Stomach (tissue), 9 donors: ENCODE measurements around the gene CRTAC1. TPM values are rescaled to one million over a fixed set of nuclear protein-coding genes. Genes with fewer than 3 reads are reported as not detected.
A peak's percentile ranks its signal among the peaks of the same experiment; 100 is the strongest.

ENCODE experiments used
- DNase-seq, 2 donors: peaks; one replicate each; pipeline versions ENCODE4 v3.0.0 to v3.0.0-alpha.2; 2013 to 2019
- H3K27ac ChIP-seq, 5 donors: fragments of 200-600 bp in 4 of 5; sonication (generic) in 4 of 5; one replicate each; pipeline ENCODE4 v1.5.1; 2013 to 2019; ENCODE audit warnings: mild to moderate bottlenecking in 1 of 5, moderate library complexity in 1 of 5
- H3K27me3 ChIP-seq, 3 donors: fragments of 200-600 bp; sonication (generic); one replicate each; pipeline ENCODE4 v1.5.1; 2017 to 2019; ENCODE audit warnings: mixed run types in 1 of 3
- H3K36me3 ChIP-seq, 4 donors: fragments of 200-600 bp; sonication (generic); 1 replicate in 3 of 4; 2 replicates in 1 of 4; pipeline ENCODE4 v1.5.1; 2016 to 2019
- H3K4me1 ChIP-seq, 4 donors: fragments of 200-600 bp; sonication (generic); one replicate each; pipeline ENCODE4 v1.5.1; 2016 to 2019
- H3K4me3 ChIP-seq, 4 donors: fragments of 200-600 bp; sonication (generic) in 3 of 4; one replicate each; pipeline ENCODE4 v1.5.1; 2016 to 2019; ENCODE audit warnings: mild to moderate bottlenecking in 1 of 4
- H3K9me3 ChIP-seq, 4 donors: fragments of 200-600 bp; sonication (generic); one replicate each; pipeline ENCODE4 v1.5.1; 2016 to 2019
- CTCF ChIP-seq, 7 experiments: fragments of 450-650 bp in 4 of 7; fragments of 200-600 bp in 3 of 7; sonication (generic) in 3 of 7; IDR thresholded peaks; one replicate each; pipeline ENCODE4 v1.5.1; 2016 to 2019; ENCODE audit warnings: antibody characterized with exemption in 7 of 7, control low read depth in 2 of 7, mild to moderate bottlenecking in 1 of 7
- EP300 ChIP-seq: sonication (generic); formaldehyde crosslinking; IDR thresholded peaks from one replicate; pipeline ENCODE4 v1.6.1; 2017; ENCODE audit warnings: antibody characterized with exemption
- POLR2A ChIP-seq, 4 donors: fragments of 450-650 bp; IDR thresholded peaks; one replicate each; pipeline ENCODE4 v1.6.1; 2016; ENCODE audit warnings: antibody characterized with exemption in 4 of 4, control low read depth in 2 of 4, mild to moderate bottlenecking in 1 of 4, moderate library complexity in 1 of 4
- POLR2AphosphoS5 ChIP-seq, 3 donors: sonication (generic); formaldehyde crosslinking; IDR thresholded peaks; one replicate each; pipeline ENCODE4 v1.6.1; 2016; ENCODE audit warnings: antibody characterized with exemption in 3 of 3
- WGBS, 5 donors: extraction: QIAGEN DNeasy Blood & Tissue Kit in 3 of 5; methylation state at CpG; one replicate each; pipeline versions ENCODE4 v1.1.5 to v1.1.7; 2013 to 2018; 5-methylcytosine and 5-hydroxymethylcytosine counted together
- intact Hi-C: fragments of 100-400 bp; cut with DNase I; formaldehyde crosslinking; loops from one replicate; pipeline ENCODE4 v1.15.1; 2023; ENCODE audit warnings: low total_unique reads
- polyA plus RNA-seq, 3 donors: library from polyadenylated mRNA; stranded (reverse); fragments of 200-250 nt; gene quantifications; one replicate each; pipeline ENCODE4 v1.2.3, GENCODE V29; 2013
- total RNA-seq, 5 donors: library from RNA; depleted of rRNA; stranded (reverse); fragments of >200 nt; gene quantifications; one replicate each; pipeline versions ENCODE4 v1.1.0 to v1.2.3, GENCODE V29; 2014 to 2016
- donor health status: healthy with polysubstance abuse.
- donor health status: Bipolar disorder and iron deficiency.
- donor health status: healthy.

The CRTAC1 gene
- total and polyA plus RNA-seq, 8 donors, result 0.06 to 21.4 (median 0.77) TPM; not detected in 2

- H3K4me1 ChIP-seq, result peaks cover 0 to 9% (median 6%) of the 10 kb centered on the region in 4 donors
- H3K27ac ChIP-seq, result no peak overlapping the region
- H3K36me3 ChIP-seq, result no peaks in the 10 kb centered on the region
- intact Hi-C loops, result no loop called here
- peaks cover 0 to 36% (median 0%) of the 10 kb centered on the region in 3 donors for H3K27me3 ChIP-seq
- DNase-seq, result peak in 1 of 2 donors; percentile 52
- 7 to 14% (median 11%) methylated on average over 4 of the region's 4 CpGs for WGBS, 5 donors
- TF ChIP-seq EP300 (no peak), POLR2AphosphoS5 (IDR thresholded peaks at IDR 0.05) (no peak), CTCF (IDR thresholded peaks at IDR 0.05) (no peak), POLR2A (IDR thresholded peaks at IDR 0.05) (no peak)
- no peaks in the 10 kb centered on the region for H3K9me3 ChIP-seq
- no peak overlapping the region for H3K4me3 ChIP-seq
These were observed 132.0 kb downstream of the CRTAC1 start for GRCh38 chr10:97898429-97898828.

GRCh38 chr10:97896756-97897358, 133.6 kb downstream of the CRTAC1 start:
- Histone ChIP-seq H3K36me3 (no peaks in the 10 kb centered on the region), H3K4me3 (no peak overlapping the region), H3K27me3 (peaks cover 0 to 37% (median 0%) of the 10 kb centered on the region in 3 donors), H3K9me3 (no peaks in the 10 kb centered on the region), H3K4me1 (peaks cover 0 to 9% (median 6%) of the 10 kb centered on the region in 4 donors), H3K27ac (no peak overlapping the region)
- no peak for DNase-seq
- 83 to 87% (median 85%) methylated on average over 8 to 13 of the region's 13 CpGs for WGBS, 5 donors
- TF ChIP-seq CTCF (IDR thresholded peaks at IDR 0.05) (no peak), POLR2A (IDR thresholded peaks at IDR 0.05) (no peak), EP300 (no peak), POLR2AphosphoS5 (IDR thresholded peaks at IDR 0.05) (no peak)
- intact Hi-C loops, result no loop called here

GRCh38 chr10:97895915-97896314, 134.5 kb downstream of the CRTAC1 start:
- TF ChIP-seq EP300 (no peak), POLR2AphosphoS5 (IDR thresholded peaks at IDR 0.05) (no peak), POLR2A (IDR thresholded peaks at IDR 0.05) (no peak), CTCF (IDR thresholded peaks at IDR 0.05) (no peak)
- intact Hi-C loops, result no loop called here
- WGBS, 5 donors, result 43 to 73% (median 57%) methylated on average over 6 to 9 of the region's 9 CpGs
- DNase-seq, result no peak
- H3K36me3 ChIP-seq, result no peaks in the 10 kb centered on the region
- no peak overlapping the region for H3K27ac ChIP-seq
- no peak overlapping the region for H3K4me3 ChIP-seq
- H3K9me3 ChIP-seq, result no peaks in the 10 kb centered on the region
- H3K4me1 ChIP-seq, result peaks cover 0 to 9% (median 6%) of the 10 kb centered on the region in 4 donors
- peaks cover 0 to 41% (median 0%) of the 10 kb centered on the region in 3 donors for H3K27me3 ChIP-seq

- Histone ChIP-seq H3K36me3 (no peaks in the 10 kb centered on the region), H3K4me1 (peaks cover 0 to 9% (median 6%) of the 10 kb centered on the region in 4 donors), H3K27me3 (peaks cover 0 to 41% (median 0%) of the 10 kb centered on the region in 3 donors), H3K27ac (no peak overlapping the region), H3K9me3 (no peaks in the 10 kb centered on the region), H3K4me3 (no peak overlapping the region)
- intact Hi-C loops, result no loop called here
- DNase-seq, result no peak
- WGBS, 5 donors, result 89 to 96% (median 91%) methylated on average over 13 of the region's 13 CpGs
- no peak for TF ChIP-seq POLR2A (IDR thresholded peaks at IDR 0.05)
- TF ChIP-seq CTCF (IDR thresholded peaks at IDR 0.05), result no peak
- no peak for TF ChIP-seq EP300
- TF ChIP-seq POLR2AphosphoS5 (IDR thresholded peaks at IDR 0.05), result no peak
These were observed 135.3 kb downstream of the CRTAC1 start for GRCh38 chr10:97895084-97895483.
